Keratinocyte (primary cell): Measurements from ENCODE around the gene BTK. TPM values are rescaled to one million over a fixed set of nuclear protein-coding genes. Genes with fewer than 3 reads are reported as not detected.

Experiments
- DNase-seq: peaks from one replicate; pipeline ENCODE4 v3.0.0-alpha.2; 2011; ENCODE audit warnings: low read depth, missing footprints, low spot score
- FAIRE-seq: peaks from 2 replicates; lab custom pipeline; 2011; peaks lifted over from hg19 to GRCh38; lab: Jason Lieb, UNC
- H2AFZ ChIP-seq: 2 replicates; pipeline ENCODE4 v1.6.0; 2012; ENCODE audit warnings: low read length, control low read depth, inconsistent platforms; ENCODE audit not compliant: control insufficient read depth
- H3K27ac ChIP-seq: 2 replicates; pipeline ENCODE4 v1.5.1; 2011; ENCODE audit warnings: low read length; ENCODE audit not compliant: control insufficient read depth, insufficient read depth
- H3K27me3 ChIP-seq: 3 replicates; pipeline ENCODE4 v1.6.0; 2011; ENCODE audit warnings: low read length; ENCODE audit not compliant: control insufficient read depth, insufficient read depth; ENCODE audit errors: extremely low read depth
- H3K36me3 ChIP-seq, 2 experiments: 2 replicates in 1 of 2; 3 replicates in 1 of 2; pipeline ENCODE4 v1.5.1; 2011; ENCODE audit warnings: low read length in 2 of 2, mild to moderate bottlenecking in 1 of 2; ENCODE audit not compliant: control insufficient read depth in 2 of 2, insufficient read depth in 2 of 2; ENCODE audit errors: extremely low read depth in 1 of 2
- H3K4me1 ChIP-seq: 3 replicates; pipeline ENCODE4 v1.5.1; 2011; ENCODE audit warnings: low read length; ENCODE audit not compliant: control insufficient read depth, insufficient read depth; ENCODE audit errors: extremely low read depth
- H3K4me2 ChIP-seq: 3 replicates; pipeline ENCODE4 v1.6.0; 2011; ENCODE audit warnings: low read depth, low read length; ENCODE audit not compliant: control insufficient read depth, insufficient read depth; ENCODE audit errors: extremely low read depth
- H3K4me3 ChIP-seq, 3 experiments: fragments of 200-600 bp in 1 of 3; sonication (generic) in 1 of 3; 2 replicates in 2 of 3; 3 replicates in 1 of 3; pipeline ENCODE4 v1.5.1; 2011 to 2016; ENCODE audit warnings: low read length in 3 of 3, mild to moderate bottlenecking in 3 of 3, control low read depth in 2 of 3, inconsistent platforms in 1 of 3, low read depth in 1 of 3, mixed read lengths in 1 of 3, mixed run types in 1 of 3, moderate library complexity in 1 of 3; ENCODE audit not compliant: control insufficient read depth in 2 of 3, insufficient read depth in 2 of 3; ENCODE audit errors: extremely low read depth in 1 of 3
- H3K79me2 ChIP-seq: 2 replicates; pipeline ENCODE4 v1.6.0; 2012; ENCODE audit warnings: low read length; ENCODE audit not compliant: control insufficient read depth, insufficient read depth
- H3K9ac ChIP-seq: 3 replicates; pipeline ENCODE4 v1.6.0; 2011; ENCODE audit warnings: low read length; ENCODE audit not compliant: control insufficient read depth, insufficient read depth; ENCODE audit errors: extremely low read depth
- H3K9me1 ChIP-seq: 3 replicates; pipeline ENCODE4 v1.6.0; 2011; ENCODE audit warnings: low read length; ENCODE audit not compliant: control insufficient read depth, insufficient read depth; ENCODE audit errors: extremely low read depth
- H3K9me3 ChIP-seq: 2 replicates; pipeline ENCODE4 v1.5.1; 2012; ENCODE audit warnings: low read depth, low read length; ENCODE audit not compliant: control insufficient read depth
- H4K20me1 ChIP-seq: 3 replicates; pipeline ENCODE4 v1.6.0; 2011; ENCODE audit warnings: low read length; ENCODE audit not compliant: control insufficient read depth, insufficient read depth; ENCODE audit errors: extremely low read depth
- EZH2 ChIP-seq: IDR thresholded peaks from one replicate; pipeline ENCODE4 v1.6.1; 2012; ENCODE audit warnings: inconsistent platforms, mild to moderate bottlenecking, low read length, moderate library complexity
- dilution Hi-C: fragments of 300-500 bp; cut with MboI; formaldehyde crosslinking; loops from one replicate; pipeline ENCODE4 v1.7.0; 2020; ENCODE audit warnings: low sequenced_read_pairs; ENCODE audit not compliant: extremely low pct_ligation_motif_present
- polyA plus RNA-seq, 5 experiments: library from polyadenylated mRNA; depleted of rRNA in 3 of 5; stranded (reverse) in 3 of 5; stranded (forward) in 1 of 5; unstranded in 1 of 5; fragments of >200 nt; gene quantifications; 1 replicate in 1 of 5; 2 replicates in 3 of 5; 3 replicates in 1 of 5; pipeline versions ENCODE4 v1.2.1 to v1.2.3, GENCODE V29; 2011 to 2012; ENCODE audit warnings: missing spikeins in 2 of 5, low read depth in 1 of 5, low replicate concordance in 1 of 5
- TF ChIP-seq, protein P1 (sequence below), 3 experiments: IDR thresholded peaks in 1 of 3; conservative IDR thresholded peaks in 1 of 3; optimal IDR thresholded peaks in 1 of 3; 2 replicates in 2 of 3; 3 replicates in 1 of 3; pipeline versions ENCODE3 to v1.5.1; 2011; ENCODE audit warnings: low read length in 3 of 3, mild to moderate bottlenecking in 3 of 3, moderate library complexity in 2 of 3, control low read depth in 1 of 3, inconsistent platforms in 1 of 3; ENCODE audit not compliant: insufficient read depth in 2 of 3; ENCODE audit errors: extremely low read depth in 1 of 3

The BTK gene
- polyA plus RNA-seq, 1 donor (not counting 4 experiments of a cell fraction or from before 2014, with no cell fraction given): 0.05 TPM

DNA sequence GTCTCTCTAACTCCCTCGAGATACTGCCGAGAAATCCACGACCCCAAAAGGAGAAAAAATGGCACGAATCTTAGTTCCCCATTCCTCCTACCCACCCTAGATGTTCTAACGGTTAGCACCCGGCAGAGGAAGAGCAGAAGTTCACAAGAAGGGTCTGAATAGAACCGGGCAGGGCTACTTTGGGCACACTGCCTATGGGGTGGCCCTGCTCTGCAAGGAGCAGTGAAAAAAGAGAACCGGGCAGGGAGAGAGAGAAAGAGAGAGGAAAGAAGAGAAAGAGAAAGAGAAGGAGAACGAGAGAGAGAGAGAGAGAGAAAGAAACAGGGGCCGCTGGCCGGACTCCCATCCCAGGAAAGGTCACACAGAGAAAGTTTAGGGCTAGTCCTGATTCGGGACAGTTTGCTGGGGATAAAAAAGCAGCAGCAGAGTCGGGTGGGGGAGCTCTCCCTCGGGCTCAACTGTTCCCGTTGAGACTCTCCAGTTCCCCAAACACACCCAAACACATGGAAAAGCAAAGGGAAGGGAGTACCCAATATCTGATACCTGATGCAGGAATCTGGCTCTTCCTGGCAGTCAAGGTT lies 21.3 kb upstream of the BTK start:
- Histone ChIP-seq H3K4me1 (peaks cover 6% of the 10 kb centered on the region), H3K9me1 (no peaks in the 10 kb centered on the region), H2AFZ (peak overlapping the region; percentile 67), H3K79me2 (peaks cover 59% of the 10 kb centered on the region), H3K4me2 (peak overlapping the region; percentile 66), H4K20me1 (no peaks in the 10 kb centered on the region), H3K36me3 (no peaks in the 10 kb centered on the region), H3K9ac (peak overlapping the region; percentile 89), H3K9me3 (no peaks in the 10 kb centered on the region), H3K4me3 (peak overlapping the region; percentile 47 to 71 (median 66)), H3K27me3 (no peaks in the 10 kb centered on the region), H3K27ac (peak overlapping the region; percentile 47)
- TF ChIP-seq EZH2: no peak
- TF ChIP-seq, protein P1, sequence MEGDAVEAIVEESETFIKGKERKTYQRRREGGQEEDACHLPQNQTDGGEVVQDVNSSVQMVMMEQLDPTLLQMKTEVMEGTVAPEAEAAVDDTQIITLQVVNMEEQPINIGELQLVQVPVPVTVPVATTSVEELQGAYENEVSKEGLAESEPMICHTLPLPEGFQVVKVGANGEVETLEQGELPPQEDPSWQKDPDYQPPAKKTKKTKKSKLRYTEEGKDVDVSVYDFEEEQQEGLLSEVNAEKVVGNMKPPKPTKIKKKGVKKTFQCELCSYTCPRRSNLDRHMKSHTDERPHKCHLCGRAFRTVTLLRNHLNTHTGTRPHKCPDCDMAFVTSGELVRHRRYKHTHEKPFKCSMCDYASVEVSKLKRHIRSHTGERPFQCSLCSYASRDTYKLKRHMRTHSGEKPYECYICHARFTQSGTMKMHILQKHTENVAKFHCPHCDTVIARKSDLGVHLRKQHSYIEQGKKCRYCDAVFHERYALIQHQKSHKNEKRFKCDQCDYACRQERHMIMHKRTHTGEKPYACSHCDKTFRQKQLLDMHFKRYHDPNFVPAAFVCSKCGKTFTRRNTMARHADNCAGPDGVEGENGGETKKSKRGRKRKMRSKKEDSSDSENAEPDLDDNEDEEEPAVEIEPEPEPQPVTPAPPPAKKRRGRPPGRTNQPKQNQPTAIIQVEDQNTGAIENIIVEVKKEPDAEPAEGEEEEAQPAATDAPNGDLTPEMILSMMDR (optimal IDR thresholded peaks at IDR 0.05 in 1 of 3, IDR thresholded peaks at IDR 0.05 in 1 of 3, conservative IDR thresholded peaks at IDR 0.05 in 1 of 3; ENCODE audit: extremely low read depth in 1 of 3, insufficient read depth in 2 of 3, low read length in 3 of 3): no peak
- dilution Hi-C loops: no loop called here
- no peak for FAIRE-seq
- no peak for DNase-seq

DNA sequence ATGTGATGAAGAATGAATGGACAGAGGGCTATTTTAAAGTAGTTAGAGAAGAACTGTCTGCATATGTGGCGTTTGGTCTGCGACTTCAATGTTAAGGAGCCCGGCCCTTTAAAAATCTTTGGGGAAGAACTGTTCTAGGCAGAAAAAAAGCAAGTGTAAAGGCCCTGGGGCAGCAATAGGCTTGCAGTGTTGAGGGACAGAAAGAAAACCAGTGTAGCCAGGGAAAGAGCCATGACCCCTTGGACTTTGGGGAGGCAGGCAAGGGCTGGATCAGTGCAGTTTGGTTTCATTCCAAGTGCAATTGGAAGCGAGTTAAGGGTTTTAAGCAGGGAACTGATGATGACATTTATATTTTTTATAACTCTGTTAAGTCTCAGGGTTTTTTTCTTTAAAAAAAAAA lies 13.8 kb upstream of the BTK start:
- no peaks in the 10 kb centered on the region for H3K27me3 ChIP-seq
- FAIRE-seq: no peak
- no peaks in the 10 kb centered on the region for H4K20me1 ChIP-seq
- no peaks in the 10 kb centered on the region for H3K9me3 ChIP-seq
- H3K4me1 ChIP-seq: no peaks in the 10 kb centered on the region
- no peak for DNase-seq
- dilution Hi-C loops: no loop called here
- no peaks in the 10 kb centered on the region for H3K36me3 ChIP-seq
- H2AFZ ChIP-seq: no peak overlapping the region
- no peaks in the 10 kb centered on the region for H3K9me1 ChIP-seq
- no peak overlapping the region for H3K9ac ChIP-seq
- no peak overlapping the region for H3K27ac ChIP-seq
- H3K4me3 ChIP-seq: no peak overlapping the region
- TF ChIP-seq, protein P1 (optimal IDR thresholded peaks at IDR 0.05 in 1 of 3, IDR thresholded peaks at IDR 0.05 in 1 of 3, conservative IDR thresholded peaks at IDR 0.05 in 1 of 3; ENCODE audit: extremely low read depth in 1 of 3, insufficient read depth in 2 of 3, low read length in 3 of 3): no peak
- no peak for TF ChIP-seq EZH2
- peaks cover 3% of the 10 kb centered on the region for H3K79me2 ChIP-seq
- H3K4me2 ChIP-seq: no peak overlapping the region
